Erythroblast (primary cell): ENCODE data around the gene PEX3.
"Not testable (repeated sequence)": the region's sequence is repeated elsewhere in the genome, so short reads cannot be mapped to it uniquely, and the experiment has no call there.

Experiments
- DNase-seq, 2 experiments: peaks; one replicate each; lab custom pipeline; 2025; lab: John Stamatoyannopoulos, UW
- GATA1 ChIP-seq: IDR thresholded peaks from 2 replicates; pipeline ENCODE4 v1.6.1; 2011; ENCODE audit warnings: low read depth, mild to moderate bottlenecking, control low read depth, low read length, moderate library complexity
- POLR2A ChIP-seq: IDR thresholded peaks from 2 replicates; pipeline ENCODE4 v1.6.1; 2011; ENCODE audit warnings: mild to moderate bottlenecking, low read length

PEX3 gene

DNA sequence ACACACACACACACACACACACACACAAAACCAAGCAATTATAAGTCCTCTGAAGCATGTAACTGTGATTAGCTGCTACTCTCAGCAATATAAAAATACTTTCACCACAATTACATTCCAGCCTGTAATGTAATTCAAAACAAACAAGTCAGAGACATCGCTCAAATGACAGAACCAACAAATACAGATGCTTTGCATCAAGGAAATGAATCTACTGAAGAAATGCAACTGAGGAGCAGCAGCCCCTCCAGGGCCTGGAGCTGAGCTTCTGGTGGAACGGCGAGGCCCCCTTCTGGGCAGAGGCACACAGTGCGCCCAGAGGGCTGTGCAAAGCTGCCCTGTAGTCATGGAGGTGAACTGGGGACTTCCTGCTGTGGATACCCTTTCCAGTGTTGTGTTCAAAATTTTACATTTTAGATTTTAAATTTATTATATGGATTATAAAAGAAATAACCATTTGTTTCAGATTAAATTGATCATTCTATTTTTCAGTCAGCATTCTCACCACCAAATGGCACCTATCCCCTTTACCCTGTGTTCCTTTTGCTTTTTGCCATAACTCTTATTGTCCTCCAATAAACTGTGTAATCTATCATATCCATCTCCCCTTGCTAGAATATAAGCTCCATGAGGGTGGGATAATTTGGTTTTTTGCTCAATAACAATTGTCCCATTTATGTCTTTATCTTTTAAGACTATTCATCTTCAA lies 23.3 kb upstream of the PEX3 start:
- no peak for TF ChIP-seq GATA1
- TF ChIP-seq POLR2A = no peak
- DNase-seq = peak; percentile 62 to 70

DNA sequence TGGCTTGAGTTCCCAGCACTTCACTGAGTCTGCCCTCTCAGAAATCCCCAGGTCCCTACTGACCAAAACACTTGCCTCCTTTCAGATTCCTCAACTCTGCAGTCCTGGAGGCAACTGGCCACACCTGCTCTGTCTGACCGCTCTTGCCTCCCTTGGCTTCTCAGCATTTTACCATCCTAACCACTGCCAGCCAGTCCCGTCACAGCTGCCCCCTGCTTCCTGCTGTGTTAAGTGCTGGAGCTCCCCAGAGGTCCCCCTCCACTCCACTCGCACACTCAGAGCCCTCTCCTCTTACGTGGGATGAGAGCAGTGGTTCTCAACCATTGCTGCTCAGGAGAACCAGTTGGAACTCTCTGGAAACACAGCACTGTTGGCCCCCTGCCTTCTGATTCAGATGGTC lies 20.6 kb upstream of the PEX3 start:
- no peak for DNase-seq
- no peak for TF ChIP-seq POLR2A
- no peak for TF ChIP-seq GATA1

DNA sequence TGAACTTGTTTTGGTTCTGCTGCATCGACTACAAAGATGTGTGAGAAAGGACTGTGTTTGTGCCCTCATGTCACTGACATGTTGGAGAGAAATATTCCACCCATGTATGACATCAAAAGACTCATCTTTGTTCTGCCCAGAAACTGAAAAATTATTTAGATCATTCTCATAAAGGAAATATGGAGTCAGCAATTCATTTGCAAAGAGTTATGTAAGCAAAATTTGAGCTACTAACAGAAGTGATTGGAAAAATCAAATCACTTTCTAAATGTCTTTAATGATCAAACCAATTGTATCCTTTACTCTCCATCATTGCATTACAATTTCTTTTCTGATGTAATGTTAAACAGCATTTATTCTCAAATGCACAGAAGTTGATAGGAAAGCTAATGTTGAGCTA lies 19.4 kb upstream of the PEX3 start:
- no peak for DNase-seq
- no peak for TF ChIP-seq GATA1
- TF ChIP-seq POLR2A = no peak

DNA sequence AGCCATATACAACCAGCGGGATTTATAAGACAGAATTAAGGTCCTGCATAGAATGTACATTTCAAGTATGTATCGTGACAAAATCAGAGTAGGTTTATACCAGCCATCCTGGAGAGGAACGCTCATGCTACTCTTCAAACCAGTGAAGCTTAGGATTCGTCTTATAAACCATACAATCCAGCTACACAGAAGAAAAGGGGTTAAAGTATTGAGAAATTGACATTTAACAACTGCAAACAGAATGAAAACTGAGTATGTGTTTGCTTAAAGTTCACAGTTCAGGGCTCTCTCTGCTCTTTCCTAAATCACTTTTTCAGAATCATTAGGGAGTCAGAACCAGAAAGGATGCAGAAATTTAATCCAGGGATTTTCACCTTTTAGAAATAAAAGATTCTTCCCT lies 18.0 kb upstream of the PEX3 start:
- TF ChIP-seq GATA1 = no peak
- TF ChIP-seq POLR2A = no peak

DNA sequence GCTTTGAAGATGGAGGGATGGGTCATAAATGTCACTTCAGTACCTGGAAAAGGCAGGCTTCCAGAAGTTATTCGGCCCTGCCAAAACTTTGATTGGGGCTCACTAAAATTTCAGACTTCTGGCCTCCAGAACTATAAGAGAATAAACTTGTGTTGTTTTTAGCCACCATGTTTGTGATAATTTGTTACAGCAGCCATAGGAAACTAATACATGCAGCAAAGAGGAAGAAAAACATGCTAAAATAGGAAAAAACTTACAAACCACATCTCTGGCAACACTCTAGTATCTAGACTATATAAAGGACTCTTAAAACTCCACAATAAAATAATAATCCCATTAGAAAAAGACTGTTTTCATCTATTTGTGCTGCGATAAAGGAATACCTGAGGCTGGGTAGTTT lies 9.6 kb upstream of the PEX3 start:
- DNase-seq = no peak
- no peak for TF ChIP-seq POLR2A
- no peak for TF ChIP-seq GATA1

More for the DNA sequence above, 18.0 kb upstream of the PEX3 start:
- DNase-seq = no peak

DNA sequence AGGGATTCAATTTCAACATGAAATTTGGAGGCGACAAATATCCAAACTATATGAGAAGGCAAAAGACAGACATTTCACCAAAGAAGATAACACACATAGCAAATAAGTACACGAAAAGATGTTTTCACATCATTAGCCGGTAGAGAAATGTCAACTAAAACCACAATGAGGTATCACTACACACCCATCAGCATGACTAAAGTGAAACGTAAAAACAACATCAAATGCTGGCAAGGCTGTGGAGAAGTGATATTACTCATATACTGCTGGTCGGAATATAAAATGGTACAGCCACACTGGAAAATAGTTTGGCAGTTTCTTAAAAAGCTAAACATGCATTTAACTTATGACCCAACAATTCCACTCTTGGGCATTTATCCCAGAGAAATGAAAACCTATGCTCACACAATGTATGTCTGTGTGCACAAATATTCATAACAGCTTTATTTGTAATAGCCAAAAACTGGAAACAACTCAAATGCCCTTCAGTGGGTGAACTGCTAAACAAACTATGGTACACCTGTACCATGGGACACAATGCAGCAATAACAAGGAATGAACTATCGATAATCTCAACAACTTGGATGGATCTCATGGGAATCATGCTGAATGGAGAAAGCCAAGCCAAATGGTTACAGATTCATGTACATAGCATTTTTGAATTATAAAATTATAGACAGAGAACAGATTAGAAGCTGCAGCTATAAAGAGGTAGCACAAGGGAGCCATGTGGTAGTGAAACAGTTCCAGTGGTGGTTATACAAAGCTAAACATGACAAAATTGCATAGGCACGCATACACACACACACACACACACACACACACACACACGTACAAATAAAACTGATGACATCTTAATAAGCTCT lies 8.7 kb upstream of the PEX3 start:
- no peak for DNase-seq
- TF ChIP-seq POLR2A (no peak), GATA1 (no peak)

DNA sequence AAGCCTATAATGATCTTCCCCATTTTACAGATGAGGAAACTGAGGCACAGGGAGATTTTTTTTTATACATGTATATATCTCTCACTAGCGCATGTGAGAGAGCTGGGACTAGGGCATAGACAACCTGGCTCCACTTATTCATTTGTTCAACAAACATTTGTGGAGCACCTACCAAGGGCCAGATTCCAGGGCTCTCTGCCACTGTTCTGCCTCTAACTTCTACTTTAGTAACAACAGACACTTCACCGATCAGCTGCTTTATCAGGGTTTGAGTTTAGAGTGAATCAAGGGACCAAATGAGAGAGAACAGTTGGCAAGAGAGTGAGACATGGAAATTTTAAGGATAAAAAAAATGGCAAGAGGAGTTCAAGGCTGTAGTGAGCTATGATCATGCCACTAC lies 7.5 kb upstream of the PEX3 start:
- no peak for DNase-seq
- no peak for TF ChIP-seq GATA1
- TF ChIP-seq POLR2A = no peak

DNA sequence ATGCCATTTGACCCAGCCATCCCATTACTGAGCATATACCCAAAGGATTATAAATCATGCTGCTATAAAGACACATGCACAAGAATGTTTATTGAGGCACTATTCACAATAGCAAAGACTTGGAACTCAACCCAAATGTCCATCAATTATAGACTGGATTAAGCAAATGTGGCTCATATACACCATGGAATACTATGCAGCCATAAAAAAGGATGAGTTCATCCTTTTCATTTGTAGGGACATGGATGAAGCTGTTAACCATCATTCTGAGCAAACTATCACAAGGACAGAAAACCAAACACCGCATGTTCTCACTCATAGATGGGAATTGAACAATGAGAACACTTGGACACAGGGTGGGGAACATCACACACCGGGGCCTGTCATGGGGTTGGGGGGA lies 2.7 kb upstream of the PEX3 start:
- not testable (repeated sequence) for DNase-seq

DNA sequence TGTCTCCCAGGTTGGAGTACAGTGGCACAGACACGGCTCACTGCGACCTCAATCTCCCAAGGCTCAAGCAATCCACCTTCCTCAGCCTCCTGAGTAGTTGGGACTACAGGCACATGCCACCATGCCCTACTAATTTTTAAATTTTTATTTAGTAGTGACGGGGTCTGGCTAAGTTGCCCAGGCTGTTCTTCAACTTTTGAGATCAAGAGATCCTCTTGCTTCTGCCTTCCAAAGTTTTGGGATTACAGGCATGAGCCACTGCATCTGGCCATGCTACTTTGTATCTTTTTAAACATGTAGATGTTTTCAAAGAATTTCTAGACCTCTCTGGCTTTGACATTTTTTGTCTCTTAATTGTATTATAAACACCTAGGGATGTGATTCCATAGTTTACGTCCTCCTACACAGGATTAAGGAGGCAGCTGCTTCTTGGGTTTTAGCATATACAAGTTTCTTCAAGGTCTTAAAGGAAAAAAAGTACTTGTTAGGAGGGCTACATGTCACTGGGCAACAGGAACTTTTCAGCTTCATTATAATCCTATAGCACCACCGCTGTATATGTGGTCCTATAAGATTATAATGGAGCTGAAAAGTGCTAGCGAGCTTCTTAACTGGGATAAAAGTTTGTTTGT lies 1.4 kb upstream of the PEX3 start:
- peak; percentile 27 to 38 for DNase-seq
- no peak for TF ChIP-seq GATA1
- TF ChIP-seq POLR2A = no peak

DNA sequence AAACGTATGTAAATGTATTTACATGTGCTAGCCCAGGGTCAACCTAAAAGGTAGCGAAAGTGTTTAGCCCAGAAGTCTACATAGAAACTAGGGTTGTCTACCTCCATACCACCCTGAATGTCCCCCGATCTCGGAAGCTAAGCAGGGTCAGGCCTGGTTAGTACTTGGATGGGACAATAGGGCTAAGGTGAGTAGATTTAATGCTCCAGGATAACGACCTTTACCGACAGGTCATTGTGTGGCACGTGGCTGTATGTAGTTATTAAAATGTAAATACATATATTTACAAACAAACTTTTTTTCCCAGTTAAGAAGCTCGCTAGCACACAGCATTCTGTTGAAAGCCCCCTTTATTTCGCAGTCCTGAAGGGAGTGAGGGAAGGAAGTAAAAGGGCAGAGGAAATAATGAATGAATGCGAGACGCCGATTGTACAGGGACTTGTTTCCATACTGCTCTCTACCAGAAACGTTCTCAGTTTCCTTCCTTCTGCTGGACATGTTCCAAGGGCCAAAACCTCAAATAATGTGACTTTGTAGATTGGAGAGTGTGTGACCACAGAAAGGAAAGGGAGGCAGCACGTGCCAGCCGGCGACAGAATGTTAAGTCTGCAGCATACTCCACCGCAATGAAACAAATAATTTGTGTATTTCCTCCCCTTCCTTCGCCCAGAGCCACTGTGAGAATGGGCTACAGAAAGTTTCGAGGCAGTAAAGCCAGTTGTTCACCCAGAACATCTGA lies 722 bp upstream of the PEX3 start:
- peak; percentile 72 to 82 for DNase-seq
- TF ChIP-seq POLR2A (no peak), GATA1 (no peak)

DNA sequence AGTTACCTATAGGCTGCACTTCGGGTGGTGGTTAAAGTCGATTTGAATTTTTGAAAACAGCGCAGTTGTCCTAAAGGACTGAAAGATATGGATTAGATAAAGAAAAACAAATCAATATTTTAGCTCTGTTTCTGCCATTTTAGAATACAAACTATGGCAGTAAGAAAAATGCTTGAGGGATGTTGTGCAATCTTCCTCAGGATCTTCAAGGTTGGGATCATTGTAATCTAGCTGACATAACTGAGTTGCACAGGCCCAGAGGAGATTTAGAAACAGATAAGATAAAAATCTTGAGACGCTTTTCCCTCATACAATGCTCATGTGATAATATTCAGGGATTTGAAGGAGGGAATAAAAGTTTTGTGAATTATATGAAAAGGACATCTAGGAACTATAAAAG lies 926 bp downstream of the PEX3 start:
- peak; percentile 4 to 19 for DNase-seq

DNA sequence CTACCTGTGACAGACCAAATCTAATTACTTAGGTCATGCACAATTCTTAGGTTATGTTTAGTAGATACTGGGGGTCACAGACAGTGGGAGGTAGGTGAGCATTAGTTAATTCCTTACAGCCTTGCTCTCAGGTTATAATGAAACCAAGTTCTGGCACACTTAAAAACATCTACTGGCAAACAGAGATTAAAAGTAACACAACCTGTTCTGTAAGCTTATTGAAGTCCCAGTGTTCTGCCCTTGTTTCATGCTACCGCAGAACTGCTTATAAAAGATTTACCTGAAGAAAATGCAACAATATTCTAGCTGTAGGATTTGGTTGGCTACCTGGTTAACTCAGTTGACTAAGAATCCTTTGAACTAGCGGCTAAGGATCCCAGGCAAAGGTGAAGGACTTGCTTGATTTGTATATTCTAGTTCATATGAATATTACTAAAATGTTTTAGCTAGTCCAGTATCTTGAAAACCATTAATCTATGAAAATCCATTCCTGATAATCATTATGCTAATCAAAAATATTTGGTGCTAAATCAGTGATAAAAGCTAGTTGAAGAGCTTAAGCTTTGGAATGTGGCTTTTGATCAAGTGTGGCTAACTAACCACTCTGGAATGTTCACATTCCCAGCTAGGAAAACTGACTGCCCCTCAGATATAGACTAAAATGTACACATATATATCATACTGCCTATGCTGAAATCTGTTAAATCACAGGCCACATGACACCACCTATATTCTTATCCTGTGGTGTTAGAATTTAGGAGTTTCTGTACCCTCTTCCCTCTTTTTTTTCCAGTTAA lies 7.2 kb downstream of the PEX3 start:
- TF ChIP-seq POLR2A = no peak
- no peak for TF ChIP-seq GATA1
- DNase-seq = no peak

More for the DNA sequence above, 926 bp downstream of the PEX3 start:
- TF ChIP-seq GATA1 (no peak), POLR2A (no peak)

DNA sequence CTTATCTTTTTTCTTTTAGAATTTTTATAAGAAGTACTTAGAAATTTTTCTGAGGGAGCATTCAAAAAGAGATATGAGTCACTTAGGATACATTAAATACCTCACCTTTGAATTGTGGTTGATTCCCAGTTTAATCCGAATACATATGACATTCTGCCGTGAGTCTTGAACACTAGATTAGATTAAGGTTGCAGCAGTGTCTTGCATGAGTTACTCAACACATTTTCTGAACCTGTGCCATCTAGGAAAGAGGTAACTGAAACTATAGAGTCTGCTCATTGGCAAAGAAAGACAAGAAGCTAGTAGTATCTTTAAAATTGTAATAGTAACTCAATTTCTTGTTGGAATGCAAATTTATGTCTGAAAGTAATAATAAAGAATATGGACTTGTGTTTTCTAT lies 14.9 kb downstream of the PEX3 start:
- DNase-seq = no peak
- no peak for TF ChIP-seq POLR2A
- TF ChIP-seq GATA1 = no peak
